Subcutaneous abdominal adipose tissue (tissue), 5 donors: ENCODE measurements around the gene OCA2.
"Not testable (repeated sequence)": the region's sequence is repeated elsewhere in the genome, so short reads cannot be mapped to it uniquely, and the experiment has no call there.

ENCODE experiments used
- H3K27ac ChIP-seq: one replicate; pipeline ENCODE4 v1.7.0; 2013; ENCODE audit warnings: low read depth, mild to moderate bottlenecking, inconsistent platforms, low read length, moderate library complexity
- H3K27me3 ChIP-seq, 5 donors: one replicate each; pipeline ENCODE4 v1.7.0; 2013; ENCODE audit warnings: low read length in 5 of 5, inconsistent platforms in 1 of 5; ENCODE audit not compliant: control insufficient read depth in 5 of 5, insufficient read depth in 4 of 5
- H3K36me3 ChIP-seq, 5 donors: one replicate each; pipeline ENCODE4 v1.7.0; 2013; ENCODE audit warnings: low read length in 5 of 5; ENCODE audit not compliant: control insufficient read depth in 5 of 5, insufficient read depth in 5 of 5
- H3K4me1 ChIP-seq, 5 donors: one replicate each; pipeline ENCODE4 v1.7.0; 2013; ENCODE audit warnings: low read length in 5 of 5, mild to moderate bottlenecking in 3 of 5, moderate library complexity in 1 of 5; ENCODE audit not compliant: control insufficient read depth in 5 of 5, insufficient read depth in 5 of 5
- H3K4me3 ChIP-seq, 5 donors: one replicate each; pipeline ENCODE4 v1.7.0; 2013; ENCODE audit warnings: low read length in 5 of 5, low read depth in 1 of 5
- H3K9ac ChIP-seq, 5 donors: one replicate each; pipeline ENCODE4 v1.7.0; 2013; ENCODE audit warnings: low read length in 5 of 5, mild to moderate bottlenecking in 4 of 5, moderate library complexity in 3 of 5
- H3K9me3 ChIP-seq, 5 donors: one replicate each; pipeline ENCODE4 v1.7.0; 2013; ENCODE audit warnings: low read length in 5 of 5; ENCODE audit not compliant: control insufficient read depth in 5 of 5
- donor health status: healthy.
- donor health status: healthy.
- donor health status: healthy.
- donor health status: healthy.
- donor health status: healthy.

The OCA2 gene

DNA sequence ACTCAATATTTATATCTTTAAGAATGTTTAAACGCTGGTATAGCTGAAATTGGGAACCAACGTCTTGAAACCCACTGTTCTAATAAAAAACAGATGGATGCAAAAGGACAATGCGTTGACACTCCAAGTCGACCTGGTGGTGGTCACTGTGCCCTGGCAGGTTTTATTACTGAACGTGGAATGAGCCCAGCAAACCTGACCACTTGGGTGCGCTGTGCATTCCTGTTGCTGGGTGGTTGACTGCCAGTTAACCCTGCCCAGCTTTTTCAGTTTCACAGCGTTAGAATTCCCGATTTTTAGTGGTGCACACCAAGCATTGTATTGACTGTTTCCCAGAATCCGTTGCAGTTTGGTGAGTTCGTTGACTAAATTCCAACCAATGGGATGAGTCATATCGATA, 384.4 kb downstream of the OCA2 start:
- no peak overlapping the region for H3K9ac ChIP-seq
- H3K27ac ChIP-seq, result no peak overlapping the region
- no peaks in the 10 kb centered on the region for H3K36me3 ChIP-seq
- H3K4me3 ChIP-seq, result no peak overlapping the region
- H3K4me1 ChIP-seq, result no peaks in the 10 kb centered on the region
- H3K9me3 ChIP-seq, result peaks cover 0 to 32% (median 13%) of the 10 kb centered on the region in 5 donors
- no peaks in the 10 kb centered on the region for H3K27me3 ChIP-seq

DNA sequence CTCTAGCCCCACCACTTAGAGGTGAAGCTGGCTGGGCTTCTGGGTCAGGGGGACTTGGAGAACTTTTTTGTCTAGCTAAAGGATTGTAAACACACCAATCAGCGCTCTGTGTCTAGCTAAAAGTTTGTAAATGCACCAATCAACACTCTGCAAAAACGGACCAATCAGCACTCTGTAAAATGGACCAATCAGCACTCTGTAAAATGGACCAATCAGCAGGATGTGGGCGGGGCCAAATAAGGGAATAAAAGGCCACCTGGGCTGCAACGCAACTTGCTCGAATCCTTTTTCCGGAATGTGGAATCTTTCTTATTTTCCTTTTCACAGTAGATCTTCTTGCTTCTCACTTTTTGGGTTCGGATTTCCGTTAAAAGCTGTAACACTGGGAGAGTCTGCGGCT, 385.3 kb downstream of the OCA2 start:
- not testable (repeated sequence) for H3K4me3 ChIP-seq, H3K27ac ChIP-seq, H3K9ac ChIP-seq, H3K27me3 ChIP-seq, H3K4me1 ChIP-seq, H3K36me3 ChIP-seq
- H3K9me3 ChIP-seq, result peaks cover 0 to 30% (median 13%) of the 10 kb centered on the region in 5 donors

- Histone ChIP-seq H3K27ac (no peak overlapping the region), H3K36me3 (no peaks in the 10 kb centered on the region), H3K9me3 (peaks cover 0 to 15% (median 9%) of the 10 kb centered on the region in 5 donors), H3K4me1 (no peaks in the 10 kb centered on the region), H3K4me3 (no peak overlapping the region), H3K9ac (no peak overlapping the region), H3K27me3 (no peaks in the 10 kb centered on the region)
These were observed 391.9 kb downstream of the OCA2 start for GRCh38 chr15:27707257-27707656.

DNA sequence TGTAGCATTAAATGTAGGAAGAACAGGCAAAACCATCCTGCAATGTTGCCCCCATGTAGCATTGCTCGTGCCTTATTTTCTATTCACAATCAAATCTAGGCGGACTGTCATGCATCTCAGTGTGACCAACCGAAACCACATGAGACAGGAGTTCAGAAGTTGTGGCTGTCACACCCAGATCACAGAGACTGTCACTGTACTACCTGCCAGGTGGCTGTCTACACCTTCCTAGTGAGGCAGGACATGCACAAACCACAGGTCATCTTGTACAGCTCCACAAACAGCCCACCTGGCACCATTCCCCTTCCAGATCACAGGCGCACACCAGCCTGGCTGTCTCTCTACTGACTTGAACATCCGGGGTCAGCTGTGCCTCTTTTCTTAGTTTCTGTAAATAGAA, 392.8 kb downstream of the OCA2 start:
- H3K36me3 ChIP-seq, result no peaks in the 10 kb centered on the region
- H3K4me3 ChIP-seq, result no peak overlapping the region
- peaks cover 0 to 7% (median 4%) of the 10 kb centered on the region in 5 donors for H3K27me3 ChIP-seq
- no peaks in the 10 kb centered on the region for H3K4me1 ChIP-seq
- no peak overlapping the region for H3K27ac ChIP-seq
- no peak overlapping the region for H3K9ac ChIP-seq
- H3K9me3 ChIP-seq, result peaks cover 0 to 15% (median 13%) of the 10 kb centered on the region in 5 donors

- H3K27ac ChIP-seq, result no peak overlapping the region
- no peak overlapping the region for H3K4me3 ChIP-seq
- H3K9me3 ChIP-seq, result peaks cover 0 to 18% (median 13%) of the 10 kb centered on the region in 5 donors
- H3K27me3 ChIP-seq, result peaks cover 0 to 7% (median 4%) of the 10 kb centered on the region in 5 donors
- no peaks in the 10 kb centered on the region for H3K4me1 ChIP-seq
- no peak overlapping the region for H3K9ac ChIP-seq
- H3K36me3 ChIP-seq, result no peaks in the 10 kb centered on the region
These were observed 394.1 kb downstream of the OCA2 start for GRCh38 chr15:27705056-27705455.
